ENCODE results near the gene CAVIN2.
A peak's percentile ranks its signal among the peaks of the same experiment; 100 is the strongest.

CAVIN2 gene

DNA sequence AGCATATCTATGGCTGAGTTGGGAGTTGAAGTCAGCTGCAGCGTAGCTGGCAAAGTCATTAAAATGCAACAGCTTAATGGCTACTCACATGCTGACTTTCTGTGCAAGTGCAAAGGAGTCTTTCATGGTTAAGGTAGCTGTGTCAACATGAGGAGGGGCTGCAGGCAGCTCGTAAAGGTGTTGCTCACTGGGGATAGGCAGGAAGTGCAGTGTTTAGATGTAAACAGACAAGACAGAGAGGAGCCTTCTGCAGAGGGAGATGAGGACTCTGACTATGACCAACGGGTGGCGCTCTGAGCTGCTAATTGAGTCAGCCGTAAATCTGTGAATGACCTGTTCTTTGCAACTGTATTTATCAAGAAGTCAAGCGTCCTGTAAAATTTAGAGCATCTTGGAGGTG lies 22.3 kb upstream of the CAVIN2 start:
- Histone ChIP-seq H3K9me3 (ENCODE audit: insufficient read depth, low read depth, low read length) (no peaks in the 10 kb centered on the region), H2AFZ (ENCODE audit: insufficient read depth, low read length, poor library complexity) (no peak overlapping the region)

DNA sequence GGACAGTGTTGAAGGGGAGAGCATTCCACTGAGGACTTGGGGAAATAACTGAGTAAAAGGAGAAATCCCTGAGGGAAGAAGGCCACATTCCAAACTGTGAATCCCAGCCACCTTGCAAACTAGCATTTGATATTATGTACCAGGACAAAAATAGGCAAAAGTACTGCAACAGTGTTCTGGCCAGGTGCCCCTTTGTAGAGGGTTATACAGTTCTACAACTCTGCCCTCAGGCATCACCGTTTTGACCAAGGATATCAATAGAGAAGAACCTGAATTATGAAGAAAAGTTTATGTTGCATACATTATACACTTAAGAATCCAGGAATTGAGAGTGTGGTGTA lies 20.6 kb upstream of the CAVIN2 start:
- Histone ChIP-seq H2AFZ (ENCODE audit: insufficient read depth, low read length, poor library complexity) (no peak overlapping the region), H2BK5ac (ENCODE audit: low read depth, low read length, poor library complexity) (no peak overlapping the region), H3K9ac (ENCODE audit: low read length) (no peak overlapping the region), H4K91ac (ENCODE audit: low read depth, low read length) (no peak overlapping the region), H3K27me3 (ENCODE audit: insufficient read depth, low read length) (no peaks in the 10 kb centered on the region), H3K9me3 (ENCODE audit: insufficient read depth, low read depth, low read length) (no peaks in the 10 kb centered on the region), H3K4me2 (ENCODE audit: low read length) (peak overlapping the region; percentile 35), H3K79me1 (ENCODE audit: low read length) (peaks cover 3% of the 10 kb centered on the region), H3K18ac (ENCODE audit: low read length) (no peak overlapping the region), H3K14ac (ENCODE audit: low read length) (no peak overlapping the region), H2BK120ac (ENCODE audit: insufficient read depth, low read length, poor library complexity) (no peak overlapping the region), H3K79me2 (ENCODE audit: control insufficient read depth, insufficient read depth, low read length, poor library complexity) (no peaks in the 10 kb centered on the region), H3K23ac (ENCODE audit: low read length) (no peak overlapping the region), H2AK5ac (ENCODE audit: low read length) (no peak overlapping the region), H3K36me3 (ENCODE audit: control insufficient read depth in 1 of 2, insufficient read depth in 2 of 2, low read length in 2 of 2) (no peaks in the 10 kb centered on the region), H3K27ac (ENCODE audit: low read depth, low read length) (no peak overlapping the region), H3K4ac (ENCODE audit: low read depth, low read length) (no peak overlapping the region), H4K8ac (ENCODE audit: low read depth, low read length) (no peak overlapping the region), H2BK12ac (ENCODE audit: low read length) (no peak overlapping the region), H3K4me1 (ENCODE audit: control insufficient read depth in 1 of 2, insufficient read depth in 2 of 2, low read length in 2 of 2) (peaks cover 11 to 16% of the 10 kb centered on the region in 2 experiments), H4K12ac (ENCODE audit: low read depth, low read length) (no peak overlapping the region), H3K4me3 (ENCODE audit: low read depth, low read length) (no peak overlapping the region)
- DNase-seq = no peak
- WGBS (ENCODE audit: extremely low coverage, insufficient coverage, insufficient read length) = no CpG with 5 or more reads among the region's 1 CpG

More for the DNA sequence above, 22.3 kb upstream of the CAVIN2 start:
- Histone ChIP-seq H4K8ac (ENCODE audit: low read depth, low read length) (no peak overlapping the region), H4K91ac (ENCODE audit: low read depth, low read length) (no peak overlapping the region), H3K27me3 (ENCODE audit: insufficient read depth, low read length) (no peaks in the 10 kb centered on the region), H3K23ac (ENCODE audit: low read length) (no peak overlapping the region), H2BK120ac (ENCODE audit: insufficient read depth, low read length, poor library complexity) (no peak overlapping the region), H2BK12ac (ENCODE audit: low read length) (no peak overlapping the region), H3K36me3 (ENCODE audit: control insufficient read depth in 1 of 2, insufficient read depth in 2 of 2, low read length in 2 of 2) (no peaks in the 10 kb centered on the region), H3K79me1 (ENCODE audit: low read length) (peaks cover 3% of the 10 kb centered on the region), H3K79me2 (ENCODE audit: control insufficient read depth, insufficient read depth, low read length, poor library complexity) (no peaks in the 10 kb centered on the region), H4K12ac (ENCODE audit: low read depth, low read length) (no peak overlapping the region), H3K4me2 (ENCODE audit: low read length) (no peak overlapping the region), H3K4ac (ENCODE audit: low read depth, low read length) (no peak overlapping the region), H2AK5ac (ENCODE audit: low read length) (no peak overlapping the region), H3K14ac (ENCODE audit: low read length) (no peak overlapping the region), H3K18ac (ENCODE audit: low read length) (no peak overlapping the region), H3K4me3 (ENCODE audit: low read depth, low read length) (no peak overlapping the region), H3K9ac (ENCODE audit: low read length) (no peak overlapping the region), H2BK5ac (ENCODE audit: low read depth, low read length, poor library complexity) (no peak overlapping the region), H3K4me1 (ENCODE audit: control insufficient read depth in 1 of 2, insufficient read depth in 2 of 2, low read length in 2 of 2) (peaks cover 11 to 16% of the 10 kb centered on the region in 2 experiments), H3K27ac (ENCODE audit: low read depth, low read length) (no peak overlapping the region)
- DNase-seq = peak in 1 of 2 donors; percentile 35
- WGBS (ENCODE audit: extremely low coverage, insufficient coverage, insufficient read length) = no CpG with 5 or more reads among the region's 6 CpGs

DNA sequence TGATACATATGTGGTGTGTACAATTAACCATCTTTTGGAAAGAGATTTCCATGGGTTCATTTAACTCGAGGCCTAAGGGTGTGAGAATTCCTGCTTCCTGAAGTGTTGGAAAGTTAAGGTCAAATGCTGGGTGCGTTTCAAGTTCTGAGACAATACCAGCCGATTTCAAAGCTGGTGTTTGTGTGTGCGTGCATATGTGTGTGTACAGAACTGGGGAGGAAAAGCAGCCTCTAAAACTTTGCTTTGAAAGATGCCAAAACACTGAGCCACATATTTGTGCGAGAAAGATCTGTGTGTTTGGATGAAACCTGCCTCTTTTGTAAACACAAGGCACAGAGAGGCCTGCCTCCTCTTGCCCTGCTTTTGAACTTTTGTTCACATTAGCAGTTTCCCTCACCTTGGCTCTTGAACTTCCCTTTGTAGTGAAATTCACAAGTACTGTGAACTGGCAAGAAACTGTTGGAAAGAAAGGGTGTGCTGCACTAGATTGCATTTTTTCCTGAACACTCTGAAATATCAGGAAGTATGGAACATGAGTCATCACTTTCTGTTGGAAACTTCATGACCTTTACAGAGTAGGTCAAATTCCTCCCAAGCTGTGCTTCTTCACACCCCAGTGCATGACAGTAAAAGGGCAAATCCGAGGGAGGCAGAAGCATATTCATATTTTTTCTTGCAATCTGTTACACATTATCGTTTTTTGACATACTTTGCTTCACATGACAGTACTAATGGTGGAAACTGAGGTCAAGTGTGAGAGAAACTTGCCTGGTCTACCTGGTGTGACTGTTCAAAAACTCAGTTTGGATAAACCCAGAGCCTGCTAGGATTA lies 20.0 kb upstream of the CAVIN2 start:
- peaks cover 11 to 16% of the 10 kb centered on the region in 2 experiments for H3K4me1 ChIP-seq (ENCODE audit: control insufficient read depth in 1 of 2, insufficient read depth in 2 of 2, low read length in 2 of 2)
- H2AK5ac ChIP-seq (ENCODE audit: low read length) = no peak overlapping the region
- H3K4me3 ChIP-seq (ENCODE audit: low read depth, low read length) = no peak overlapping the region
- H3K9ac ChIP-seq (ENCODE audit: low read length) = no peak overlapping the region
- peak overlapping the region; percentile 23 for H2BK120ac ChIP-seq (ENCODE audit: insufficient read depth, low read length, poor library complexity)
- no peak overlapping the region for H3K4ac ChIP-seq (ENCODE audit: low read depth, low read length)
- no peak overlapping the region for H2AFZ ChIP-seq (ENCODE audit: insufficient read depth, low read length, poor library complexity)
- H2BK5ac ChIP-seq (ENCODE audit: low read depth, low read length, poor library complexity) = no peak overlapping the region
- no peaks in the 10 kb centered on the region for H3K36me3 ChIP-seq (ENCODE audit: control insufficient read depth in 1 of 2, insufficient read depth in 2 of 2, low read length in 2 of 2)
- no peaks in the 10 kb centered on the region for H3K27me3 ChIP-seq (ENCODE audit: insufficient read depth, low read length)
- WGBS (ENCODE audit: extremely low coverage, insufficient coverage, insufficient read length) = no CpG with 5 or more reads among the region's 7 CpGs
- DNase-seq = peak; percentile 20 to 69
- no peak overlapping the region for H4K8ac ChIP-seq (ENCODE audit: low read depth, low read length)
- H3K79me2 ChIP-seq (ENCODE audit: control insufficient read depth, insufficient read depth, low read length, poor library complexity) = no peaks in the 10 kb centered on the region
- no peak overlapping the region for H3K18ac ChIP-seq (ENCODE audit: low read length)
- peak overlapping the region; percentile 35 for H3K4me2 ChIP-seq (ENCODE audit: low read length)
- H4K91ac ChIP-seq (ENCODE audit: low read depth, low read length) = no peak overlapping the region
- H3K23ac ChIP-seq (ENCODE audit: low read length) = no peak overlapping the region
- peak overlapping the region; percentile 54 for H2BK12ac ChIP-seq (ENCODE audit: low read length)
- H3K9me3 ChIP-seq (ENCODE audit: insufficient read depth, low read depth, low read length) = no peaks in the 10 kb centered on the region
- H3K14ac ChIP-seq (ENCODE audit: low read length) = no peak overlapping the region
- no peak overlapping the region for H4K12ac ChIP-seq (ENCODE audit: low read depth, low read length)
- H3K79me1 ChIP-seq (ENCODE audit: low read length) = peaks cover 3% of the 10 kb centered on the region
- H3K27ac ChIP-seq (ENCODE audit: low read depth, low read length) = peak overlapping the region; percentile 51

DNA sequence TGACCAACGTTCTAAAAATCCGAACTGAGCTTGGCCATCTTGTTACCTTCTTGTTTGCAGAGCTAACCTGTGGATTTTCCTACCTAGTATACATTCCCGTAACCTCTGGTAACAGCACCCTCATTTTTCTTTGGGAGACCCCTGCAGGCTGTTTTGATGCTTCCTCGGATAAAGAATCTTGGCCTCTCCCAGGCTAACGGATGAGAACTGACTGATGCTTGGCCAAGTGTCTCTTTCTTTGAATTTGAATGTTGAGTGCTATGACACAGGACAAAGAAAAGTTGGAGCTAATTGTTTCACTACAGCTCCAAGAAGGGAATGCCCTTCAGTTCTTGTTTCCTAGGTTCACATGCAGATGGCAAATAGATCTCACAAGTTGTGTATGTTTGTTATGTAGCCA lies 19.3 kb upstream of the CAVIN2 start:
- Histone ChIP-seq H2AK5ac (ENCODE audit: low read length) (no peak overlapping the region), H3K9ac (ENCODE audit: low read length) (no peak overlapping the region), H3K4ac (ENCODE audit: low read depth, low read length) (no peak overlapping the region), H3K4me3 (ENCODE audit: low read depth, low read length) (no peak overlapping the region), H3K27me3 (ENCODE audit: insufficient read depth, low read length) (no peaks in the 10 kb centered on the region), H3K36me3 (ENCODE audit: control insufficient read depth in 1 of 2, insufficient read depth in 2 of 2, low read length in 2 of 2) (no peaks in the 10 kb centered on the region), H3K9me3 (ENCODE audit: insufficient read depth, low read depth, low read length) (no peaks in the 10 kb centered on the region), H2BK12ac (ENCODE audit: low read length) (no peak overlapping the region), H3K4me1 (ENCODE audit: control insufficient read depth in 1 of 2, insufficient read depth in 2 of 2, low read length in 2 of 2) (peaks cover 11 to 16% of the 10 kb centered on the region in 2 experiments), H3K27ac (ENCODE audit: low read depth, low read length) (no peak overlapping the region), H4K12ac (ENCODE audit: low read depth, low read length) (no peak overlapping the region), H3K79me1 (ENCODE audit: low read length) (peaks cover 3% of the 10 kb centered on the region), H3K79me2 (ENCODE audit: control insufficient read depth, insufficient read depth, low read length, poor library complexity) (no peaks in the 10 kb centered on the region), H4K8ac (ENCODE audit: low read depth, low read length) (no peak overlapping the region), H2AFZ (ENCODE audit: insufficient read depth, low read length, poor library complexity) (no peak overlapping the region), H3K4me2 (ENCODE audit: low read length) (no peak overlapping the region), H3K18ac (ENCODE audit: low read length) (no peak overlapping the region), H3K14ac (ENCODE audit: low read length) (no peak overlapping the region), H3K23ac (ENCODE audit: low read length) (no peak overlapping the region), H2BK120ac (ENCODE audit: insufficient read depth, low read length, poor library complexity) (no peak overlapping the region), H4K91ac (ENCODE audit: low read depth, low read length) (no peak overlapping the region), H2BK5ac (ENCODE audit: low read depth, low read length, poor library complexity) (no peak overlapping the region)
- no CpG with 5 or more reads among the region's 5 CpGs for WGBS (ENCODE audit: extremely low coverage, insufficient coverage, insufficient read length)
- no peak for DNase-seq

Data from trophoblast cell (in vitro differentiated cells and primary cell).